B cell (primary cell): ENCODE measurements around the gene CEACAM1.

Experiments used
- CTCF ChIP-seq: fragments of 200-600 bp; IDR thresholded peaks from one replicate; pipeline ENCODE4 v1.8.0; 2022; ENCODE audit warnings: antibody characterized with exemption, mild to moderate bottlenecking
- EZH2 ChIP-seq: IDR thresholded peaks from 2 replicates; pipeline ENCODE4 v1.6.1; 2012; ENCODE audit warnings: borderline replicate concordance, low read depth, mild to moderate bottlenecking, moderate library complexity, low read length; ENCODE audit not compliant: insufficient read depth, poor library complexity, severe bottlenecking

- TF ChIP-seq CTCF = no peak
- no peak for TF ChIP-seq EZH2
These were observed 3.0 kb upstream of the CEACAM1 start for GRCh38 chr19:42531313-42531712.
